Peyer's patch (tissue), 4 donors: ENCODE results near the gene VTI1A.

Source experiments
- CTCF ChIP-seq, 6 experiments: fragments of 450-650 bp in 4 of 6; fragments of 200-600 bp in 2 of 6; sonication (generic) in 1 of 6; IDR thresholded peaks; one replicate each; pipeline ENCODE4 v1.5.1; 2017 to 2019; ENCODE audit warnings: antibody characterized with exemption in 6 of 6, mild to moderate bottlenecking in 3 of 6, moderate library complexity in 1 of 6
- POLR2A ChIP-seq, 2 donors: fragments of 450-650 bp; IDR thresholded peaks; one replicate each; pipeline ENCODE4 v1.5.1; 2017; ENCODE audit warnings: antibody characterized with exemption in 2 of 2, mild to moderate bottlenecking in 2 of 2, moderate library complexity in 2 of 2

- TF ChIP-seq CTCF (IDR thresholded peaks at IDR 0.05) (peak in 3 of 6 experiments; percentile 62 to 64 (median 64)), POLR2A (IDR thresholded peaks at IDR 0.05) (no peak)
Observed at GRCh38 chr10:112631501-112632400, 184.7 kb downstream of the VTI1A start.
